ENCODE measurements around the gene CACNA2D3.

The CACNA2D3 gene

GRCh38 chr3:54800478-54800877, 678.1 kb downstream of the CACNA2D3 start:
- no peak overlapping the region for H3K27ac ChIP-seq
- no peak for DNase-seq (ENCODE audit: low read depth, low spot score)

DNA sequence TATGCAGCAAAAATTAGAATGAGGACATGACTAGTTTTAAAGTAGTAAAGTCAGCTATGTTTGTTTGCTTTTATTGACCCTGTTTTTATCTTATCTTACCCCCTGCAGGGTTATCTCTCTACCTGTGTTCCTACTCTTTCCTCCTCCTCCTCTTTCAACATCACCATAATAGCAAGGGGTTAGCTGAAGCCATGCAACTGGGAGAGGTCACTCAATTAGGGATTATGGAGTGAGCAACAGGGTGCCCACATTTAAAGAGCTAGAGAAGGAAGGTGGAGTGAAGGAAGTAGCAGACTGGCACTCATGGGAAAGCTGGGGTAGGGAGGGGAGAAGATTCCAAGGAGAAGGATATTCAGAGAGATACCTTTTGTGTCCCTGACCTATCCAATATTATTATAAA, 679.6 kb downstream of the CACNA2D3 start:
- no peak for DNase-seq (ENCODE audit: low read depth, low spot score)
- no peak overlapping the region for H3K27ac ChIP-seq

DNA sequence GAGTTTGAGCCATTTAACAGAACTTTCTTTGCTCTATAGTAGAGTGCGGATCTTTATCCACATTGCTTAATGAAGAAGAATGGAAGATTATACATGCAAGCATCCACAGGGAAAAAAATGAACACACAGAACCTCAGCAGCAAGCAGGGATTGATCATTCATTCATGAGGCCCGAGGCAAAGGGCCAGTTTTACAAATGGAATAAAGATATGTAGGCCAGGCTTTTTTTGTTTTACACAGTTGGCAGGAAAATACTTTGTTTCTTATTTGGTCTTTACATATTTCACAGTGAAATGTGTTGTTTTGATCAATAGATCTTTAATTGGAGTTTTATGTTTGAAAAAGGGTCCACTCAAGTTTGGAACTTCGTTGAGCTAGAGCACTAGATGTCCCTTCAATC, 688.0 kb downstream of the CACNA2D3 start:
- DNase-seq (ENCODE audit: low read depth, low spot score), result no peak
- no peak overlapping the region for H3K27ac ChIP-seq

- no peak for DNase-seq (ENCODE audit: low read depth, low spot score)
- no peak overlapping the region for H3K27ac ChIP-seq
These were observed 691.9 kb downstream of the CACNA2D3 start for GRCh38 chr3:54814224-54814623.

- peak; percentile 10 for DNase-seq (ENCODE audit: low read depth, low spot score)
- H3K27ac ChIP-seq, result peak overlapping the region; percentile 13
These were observed 695.3 kb downstream of the CACNA2D3 start for GRCh38 chr3:54817628-54818027.

- H3K27ac ChIP-seq, result no peak overlapping the region
- no peak for DNase-seq (ENCODE audit: low read depth, low spot score)
These were observed 696.1 kb downstream of the CACNA2D3 start for GRCh38 chr3:54818486-54818885.

GRCh38 chr3:54818942-54819341, 696.6 kb downstream of the CACNA2D3 start:
- DNase-seq (ENCODE audit: low read depth, low spot score), result no peak
- H3K27ac ChIP-seq, result no peak overlapping the region

DNA sequence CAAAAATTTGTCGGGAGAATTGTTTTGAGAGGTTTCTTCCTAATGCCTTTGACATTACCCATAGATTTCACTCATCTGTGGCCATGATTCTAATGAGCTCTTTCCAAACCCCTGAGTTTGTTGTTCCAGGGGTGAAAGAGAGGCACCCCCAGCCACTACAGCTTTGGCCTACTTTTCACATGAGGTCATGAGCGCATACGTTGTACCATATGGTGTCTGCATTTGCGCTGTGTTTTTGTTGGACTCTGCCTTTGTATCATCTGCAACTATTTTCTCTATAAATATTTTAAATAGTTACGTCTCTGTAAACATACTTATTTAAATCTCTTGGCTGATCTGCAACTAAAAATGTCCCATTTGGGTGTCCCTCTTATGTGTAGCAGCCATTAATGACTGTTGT, 697.6 kb downstream of the CACNA2D3 start:
- no peak for DNase-seq (ENCODE audit: low read depth, low spot score)
- H3K27ac ChIP-seq, result no peak overlapping the region

DNA sequence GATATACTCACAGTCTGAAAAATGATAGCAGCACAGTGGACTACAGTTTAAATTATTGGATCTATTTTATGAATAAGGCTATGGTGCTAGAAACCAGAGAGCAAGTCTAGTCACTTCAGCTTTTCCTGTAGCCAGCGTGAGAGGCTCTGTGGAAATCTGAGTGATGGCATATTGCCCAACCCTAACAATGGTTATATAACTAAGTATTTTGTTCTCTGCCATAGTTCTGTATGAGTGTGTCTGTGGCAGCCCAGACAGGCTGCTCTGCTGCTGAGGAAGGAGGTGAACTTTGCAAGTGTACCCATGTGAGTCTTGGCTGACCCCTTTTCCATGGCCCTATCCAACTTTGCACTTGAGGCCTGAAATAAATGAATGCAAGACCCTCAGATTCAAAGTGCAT, 699.9 kb downstream of the CACNA2D3 start:
- peak; percentile 31 for DNase-seq (ENCODE audit: low read depth, low spot score)
- peak overlapping the region; percentile 47 for H3K27ac ChIP-seq

DNA sequence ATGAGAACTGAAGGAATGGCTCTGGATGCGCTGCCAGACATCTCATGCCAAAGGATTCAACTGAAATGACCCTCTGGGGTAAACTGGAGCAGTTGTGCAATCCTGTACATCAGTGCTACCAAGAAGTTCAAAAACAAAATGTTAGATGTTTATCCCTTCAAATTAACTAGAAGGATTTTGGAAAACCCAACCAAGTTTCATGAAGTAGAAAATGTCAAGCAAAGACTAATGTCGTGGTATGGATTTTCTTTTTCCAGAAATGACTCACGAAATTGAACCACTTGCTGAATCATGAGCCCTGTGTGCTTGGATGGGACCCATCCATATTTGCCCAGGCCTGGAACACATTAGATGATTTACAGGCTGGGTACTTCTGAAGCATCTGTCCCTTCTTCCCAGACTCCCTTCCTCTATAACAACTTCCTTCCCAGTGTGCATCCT, 703.9 kb downstream of the CACNA2D3 start:
- no peak for DNase-seq (ENCODE audit: low read depth, low spot score)

GRCh38 chr3:54827056-54827687, 704.8 kb downstream of the CACNA2D3 start:
- H3K27ac ChIP-seq, result no peak overlapping the region
- peak; percentile 16 for DNase-seq (ENCODE audit: low read depth, low spot score)

More for the DNA sequence above, 703.9 kb downstream of the CACNA2D3 start:
- no peak overlapping the region for H3K27ac ChIP-seq

DNA sequence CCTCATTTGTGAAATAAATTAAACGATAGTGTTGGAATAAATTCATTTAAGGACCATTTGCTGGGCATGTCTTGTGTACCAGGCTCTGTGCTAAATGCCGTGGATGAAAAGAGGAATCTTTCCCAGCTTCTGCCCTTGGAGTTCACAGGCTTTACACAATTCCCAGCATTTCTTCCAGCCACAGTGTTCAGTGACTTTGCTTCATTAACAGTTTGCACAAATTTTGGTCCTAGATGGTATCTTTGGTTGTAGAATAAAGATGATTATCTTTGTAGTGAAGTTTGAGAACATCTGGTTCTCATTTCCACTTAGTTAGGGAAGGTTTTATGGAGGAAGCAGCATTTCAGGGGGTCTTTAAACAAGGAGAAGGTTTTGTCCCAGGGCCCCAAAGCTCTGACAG, 705.4 kb downstream of the CACNA2D3 start:
- H3K27ac ChIP-seq, result no peak overlapping the region
- no peak for DNase-seq (ENCODE audit: low read depth, low spot score)

GRCh38 chr3:54830658-54831057, 708.3 kb downstream of the CACNA2D3 start:
- H3K27ac ChIP-seq, result no peak overlapping the region
- DNase-seq (ENCODE audit: low read depth, low spot score), result no peak

DNA sequence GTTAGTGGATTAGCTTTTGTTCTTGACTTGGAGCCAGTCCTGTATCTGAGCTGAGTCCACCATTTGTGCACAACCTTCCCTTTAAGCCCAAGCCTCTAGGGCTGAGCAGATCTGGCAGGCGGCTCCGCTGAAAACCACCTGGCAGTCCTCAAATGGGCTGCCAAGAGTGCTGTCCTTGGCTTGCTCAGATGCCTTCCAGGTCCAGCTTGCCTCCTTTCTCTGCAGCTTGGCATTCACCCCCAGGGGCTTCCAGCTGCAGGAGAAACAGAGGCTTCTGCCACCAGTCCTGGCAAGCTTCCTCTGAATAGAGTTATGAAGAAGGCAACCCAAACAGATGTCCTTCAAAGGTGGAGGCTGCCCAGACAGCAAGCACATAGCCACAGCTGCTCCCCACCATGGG, 708.8 kb downstream of the CACNA2D3 start:
- DNase-seq (ENCODE audit: low read depth, low spot score), result no peak
- no peak overlapping the region for H3K27ac ChIP-seq

DNA sequence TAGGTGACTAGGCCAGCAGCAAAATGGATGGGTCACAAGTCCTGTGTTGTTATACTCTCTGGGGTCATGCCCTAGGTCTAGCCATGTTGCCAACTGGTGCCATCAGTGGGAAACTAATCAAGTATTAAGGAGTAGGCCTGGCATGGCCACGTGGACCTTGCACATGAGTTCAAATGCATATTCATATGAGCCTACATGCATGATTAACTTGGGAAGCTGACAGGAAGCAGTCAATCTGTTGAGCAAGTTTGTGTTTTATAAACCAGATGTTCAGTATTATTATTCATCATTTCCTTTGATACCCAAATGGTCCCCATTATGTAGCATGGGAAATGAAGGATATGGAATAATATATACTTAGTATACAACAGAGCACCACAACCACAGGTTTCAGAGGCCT, 710.5 kb downstream of the CACNA2D3 start:
- H3K27ac ChIP-seq, result no peak overlapping the region
- DNase-seq (ENCODE audit: low read depth, low spot score), result no peak

- H3K27ac ChIP-seq, result no peak overlapping the region
These were observed 713.3 kb downstream of the CACNA2D3 start for GRCh38 chr3:54835701-54836100.

DNA sequence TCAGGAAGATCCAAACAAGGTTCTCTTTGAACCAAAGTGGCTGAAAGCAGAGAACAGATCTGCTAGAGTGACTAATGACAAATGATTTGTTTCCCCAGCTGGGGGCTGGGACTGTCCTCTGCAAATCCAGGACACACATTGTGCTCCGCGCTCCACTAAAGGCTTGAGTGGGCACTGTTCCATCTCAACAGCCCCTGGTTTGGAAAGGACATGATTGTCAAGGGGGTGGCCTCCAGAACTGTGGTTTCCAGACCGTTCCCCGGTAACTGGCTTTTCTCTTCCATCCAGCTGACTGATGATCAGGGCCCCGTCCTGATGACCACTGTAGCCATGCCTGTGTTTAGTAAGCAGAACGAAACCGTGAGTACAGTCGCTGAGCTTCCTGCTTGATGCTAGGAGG, 714.5 kb downstream of the CACNA2D3 start:
- H3K27ac ChIP-seq, result no peak overlapping the region
- DNase-seq (ENCODE audit: low read depth, low spot score), result no peak

More at GRCh38 chr3:54835701-54836100, 713.3 kb downstream of the CACNA2D3 start:
- DNase-seq (ENCODE audit: low read depth, low spot score), result no peak

GRCh38 chr3:54837964-54838363, 715.6 kb downstream of the CACNA2D3 start:
- no peak for DNase-seq (ENCODE audit: low read depth, low spot score)
- H3K27ac ChIP-seq, result no peak overlapping the region

DNA sequence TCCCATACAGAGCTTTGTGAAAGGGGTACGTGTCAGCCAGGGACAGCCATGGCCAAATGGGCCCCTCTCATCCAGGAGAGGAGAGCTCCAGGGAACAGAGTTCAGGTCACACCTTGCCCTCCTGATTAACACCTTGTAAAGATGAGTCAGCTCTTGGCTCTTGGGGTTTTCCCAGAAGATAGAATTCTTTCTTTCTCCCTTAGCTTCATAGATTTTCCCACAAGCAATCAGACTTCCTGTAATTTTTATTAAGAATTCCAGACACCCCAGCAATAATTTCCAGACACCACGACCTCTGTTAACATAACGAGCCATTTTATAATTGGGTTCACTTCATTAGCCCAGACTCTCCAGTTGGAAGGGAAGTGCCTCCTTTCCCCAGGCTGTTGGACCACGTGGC, 719.1 kb downstream of the CACNA2D3 start:
- DNase-seq (ENCODE audit: low read depth, low spot score), result no peak

GRCh38 chr3:54843352-54843751, 721.0 kb downstream of the CACNA2D3 start:
- no peak overlapping the region for H3K27ac ChIP-seq

More for the DNA sequence above, 719.1 kb downstream of the CACNA2D3 start:
- H3K27ac ChIP-seq, result no peak overlapping the region

GRCh38 chr3:54844211-54844610, 721.9 kb downstream of the CACNA2D3 start:
- DNase-seq (ENCODE audit: low read depth, low spot score), result no peak
- H3K27ac ChIP-seq, result no peak overlapping the region

More at GRCh38 chr3:54843352-54843751, 721.0 kb downstream of the CACNA2D3 start:
- DNase-seq (ENCODE audit: low read depth, low spot score), result no peak

DNA sequence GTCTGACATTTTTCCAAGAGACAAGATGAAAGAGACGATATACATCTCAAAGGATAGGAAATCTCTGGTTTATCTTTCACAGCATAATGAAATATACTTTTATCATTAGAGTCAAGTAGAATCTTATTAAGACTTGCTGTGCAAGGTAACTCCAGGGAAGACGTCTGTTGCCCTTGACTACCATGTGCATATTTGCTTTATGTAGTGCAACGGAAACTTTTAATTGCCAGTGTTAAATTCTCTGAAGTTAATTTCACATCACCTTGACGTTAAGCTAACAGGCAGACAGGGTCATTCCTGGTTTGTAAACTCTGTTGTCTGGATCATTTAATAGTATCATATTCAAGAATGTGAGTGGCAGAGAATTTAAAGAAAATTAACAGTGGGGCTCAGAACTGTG, 722.7 kb downstream of the CACNA2D3 start:
- no peak overlapping the region for H3K27ac ChIP-seq

More for the DNA sequence above, 722.7 kb downstream of the CACNA2D3 start:
- DNase-seq (ENCODE audit: low read depth, low spot score), result no peak
